ENCODE measurements around the gene EIF4G1.
A peak's percentile ranks its signal among the peaks of the same experiment; 100 is the strongest.

Gene EIF4G1

DNA sequence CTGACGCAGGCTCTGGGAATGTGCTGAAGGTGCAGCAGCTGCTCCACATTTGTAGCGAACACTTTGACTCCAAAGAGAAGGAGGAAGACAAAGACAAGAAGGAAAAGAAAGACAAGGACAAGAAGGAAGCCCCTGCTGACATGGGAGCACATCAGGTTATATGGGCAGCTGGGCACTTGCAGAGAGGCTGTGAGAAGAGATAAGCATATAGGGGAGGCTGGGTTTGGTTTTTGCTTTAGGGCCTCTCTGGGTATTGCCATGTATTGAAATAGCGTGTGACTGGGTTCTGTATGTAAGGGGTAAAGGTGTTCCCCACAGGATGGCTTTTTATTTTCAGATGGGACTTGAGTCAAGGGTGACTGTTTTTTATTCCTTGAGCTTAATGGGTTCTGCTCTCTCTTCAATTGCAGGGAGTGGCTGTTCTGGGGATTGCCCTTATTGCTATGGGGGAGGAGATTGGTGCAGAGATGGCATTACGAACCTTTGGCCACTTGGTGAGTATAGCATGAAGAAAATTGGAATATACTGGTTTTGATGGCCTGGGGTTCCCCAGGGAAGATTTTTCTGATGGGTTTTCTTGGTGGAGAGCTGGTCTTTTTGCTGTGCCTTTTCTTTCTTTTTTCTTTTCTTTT lies 7.9 kb upstream of the EIF4G1 start:
- DNase-seq, result no peak

DNA sequence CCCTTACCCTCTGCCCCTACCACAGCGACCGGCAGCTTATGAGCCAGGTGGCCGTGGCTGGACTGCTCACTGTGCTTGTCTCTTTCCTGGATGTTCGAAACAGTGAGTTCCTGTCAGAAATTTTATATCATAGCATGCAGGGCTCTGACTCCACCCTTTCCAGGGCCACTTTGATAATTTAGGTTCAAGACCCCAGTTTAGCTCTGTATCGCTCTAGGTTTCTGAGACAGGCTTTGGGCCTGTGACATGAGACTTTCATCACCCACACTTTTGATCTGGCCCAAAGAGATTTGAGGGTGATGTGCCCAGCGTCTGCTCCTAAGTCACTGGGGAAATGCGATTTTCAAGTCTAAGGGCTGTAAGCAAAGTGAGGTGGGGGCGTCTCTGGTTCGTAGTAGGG lies 6.5 kb upstream of the EIF4G1 start:
- DNase-seq, result no peak

- DNase-seq, result no peak
Observed at GRCh38 chr3:184308744-184309143, 5.7 kb upstream of the EIF4G1 start.

DNA sequence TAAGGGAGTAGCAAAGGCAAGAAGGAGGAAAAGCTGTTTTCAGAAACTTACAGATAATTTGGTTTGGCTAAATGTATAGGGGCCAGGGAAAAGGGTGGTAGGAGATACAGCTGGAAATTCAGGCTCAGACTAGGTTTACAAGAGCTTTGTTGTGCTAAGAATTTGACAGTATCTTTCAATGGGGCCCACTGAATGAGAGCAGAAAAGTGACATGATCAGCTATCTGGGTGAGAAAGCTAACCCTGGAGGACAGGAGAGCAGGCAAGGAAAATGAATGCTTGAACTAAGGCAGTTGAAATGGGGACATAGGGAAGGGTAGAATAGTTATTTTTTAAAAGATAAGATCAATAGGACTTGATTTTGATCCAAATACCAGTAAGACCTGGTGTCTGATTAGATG lies 2.8 kb upstream of the EIF4G1 start:
- DNase-seq, result no peak

DNA sequence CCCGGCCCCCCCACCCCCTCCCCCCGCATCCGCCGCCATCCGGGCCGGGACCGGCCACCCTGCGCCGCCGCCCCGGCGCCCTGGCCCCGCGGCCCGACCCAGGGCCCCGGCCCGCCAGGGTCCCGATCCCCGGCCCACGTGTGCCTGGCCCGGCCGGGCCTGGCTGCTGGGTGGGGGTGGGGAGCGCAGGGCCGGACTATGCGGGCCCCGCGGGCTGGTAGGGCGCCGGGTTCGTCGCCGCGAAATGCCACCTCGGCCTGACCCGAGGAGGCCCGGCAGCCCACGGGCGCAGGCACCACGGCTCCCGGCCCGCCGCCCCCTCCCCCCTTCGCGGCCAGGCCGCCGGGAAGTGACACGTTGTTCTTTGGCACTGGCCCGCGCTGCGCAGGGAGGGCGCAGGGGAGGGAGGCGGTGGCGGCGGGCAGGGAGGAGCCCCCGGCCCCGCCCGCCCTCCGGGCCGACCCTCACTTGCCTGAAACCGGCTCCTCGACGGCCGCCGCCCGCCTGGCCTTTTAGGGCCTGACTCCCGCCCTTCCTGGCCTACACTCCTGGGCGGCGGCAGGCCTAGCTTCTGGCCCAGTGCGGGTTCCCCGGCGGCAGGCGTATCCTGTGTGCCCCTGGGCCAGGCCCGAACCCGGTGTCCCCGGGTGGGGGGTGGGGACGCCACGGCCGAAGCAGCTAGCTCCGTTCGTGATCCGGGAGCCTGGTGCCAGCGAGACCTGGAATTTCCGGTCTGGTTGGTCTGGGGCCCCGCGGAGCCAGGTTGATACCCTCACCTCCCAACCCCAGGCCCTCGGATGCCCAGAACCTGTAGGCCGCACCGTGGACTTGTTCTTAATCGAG lies 515 bp downstream of the EIF4G1 start:
- peak in 1 of 2 experiments; percentile 53 for DNase-seq

DNA sequence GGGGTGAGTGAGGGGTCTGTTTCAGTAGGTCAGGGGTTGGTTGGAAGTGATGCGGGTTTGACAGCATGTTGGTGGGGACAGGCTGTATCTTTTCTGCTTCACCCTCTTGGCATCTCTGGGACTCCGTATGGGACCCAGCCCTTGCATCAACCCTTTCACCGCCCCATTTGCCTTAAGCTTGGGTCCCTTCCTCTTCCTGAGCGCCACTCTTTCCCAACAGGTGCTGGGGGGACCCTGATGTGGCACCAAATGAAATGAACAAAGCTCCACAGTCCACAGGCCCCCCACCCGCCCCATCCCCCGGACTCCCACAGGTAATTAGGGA lies 1.1 kb downstream of the EIF4G1 start:
- no peak for DNase-seq

- DNase-seq, result no peak
Observed at GRCh38 chr3:184315871-184316661, 1.7 kb downstream of the EIF4G1 start.

DNA sequence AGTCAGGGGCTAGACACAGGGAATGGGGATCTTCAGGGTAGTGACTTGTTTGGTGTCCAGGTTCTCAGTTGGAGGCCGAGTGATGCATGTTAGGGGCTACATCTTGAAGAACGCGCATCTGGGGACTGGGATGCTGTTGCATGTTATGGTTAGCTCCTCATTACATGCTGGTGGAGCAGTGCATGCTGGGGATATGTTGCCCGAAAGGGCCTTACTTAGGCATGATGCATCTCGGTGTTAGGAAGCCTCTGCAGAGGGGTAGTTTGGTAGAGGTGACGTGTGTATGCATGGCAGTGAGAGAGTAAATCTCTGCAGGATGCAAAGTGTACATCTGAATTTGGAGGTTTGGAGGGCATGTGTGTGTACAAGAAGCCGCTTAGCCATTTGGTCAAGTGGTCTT lies 2.4 kb downstream of the EIF4G1 start:
- DNase-seq, result no peak

DNA sequence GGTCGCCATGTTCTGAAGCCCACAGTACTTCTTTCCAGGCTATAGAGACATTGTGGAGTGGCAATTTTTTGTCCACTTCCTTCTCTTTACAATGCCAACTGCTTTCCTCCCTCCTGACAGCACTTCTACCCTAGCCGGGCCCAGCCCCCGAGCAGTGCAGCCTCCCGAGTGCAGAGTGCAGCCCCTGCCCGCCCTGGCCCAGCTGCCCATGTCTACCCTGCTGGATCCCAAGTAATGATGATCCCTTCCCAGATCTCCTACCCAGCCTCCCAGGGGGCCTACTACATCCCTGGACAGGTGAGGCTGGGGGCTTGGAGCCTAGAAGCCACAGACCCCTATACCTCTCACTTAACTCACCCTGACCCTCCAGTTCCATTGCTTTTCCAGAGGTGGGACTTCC lies 2.8 kb downstream of the EIF4G1 start:
- no peak for DNase-seq

GRCh38 chr3:184320104-184320445 lies 5.7 kb downstream of the EIF4G1 start:
- DNase-seq, result no peak

GRCh38 chr3:184321666-184322065 lies 7.3 kb downstream of the EIF4G1 start:
- DNase-seq, result no peak

- DNase-seq, result no peak
Observed at GRCh38 chr3:184322731-184323487, 8.5 kb downstream of the EIF4G1 start.

DNA sequence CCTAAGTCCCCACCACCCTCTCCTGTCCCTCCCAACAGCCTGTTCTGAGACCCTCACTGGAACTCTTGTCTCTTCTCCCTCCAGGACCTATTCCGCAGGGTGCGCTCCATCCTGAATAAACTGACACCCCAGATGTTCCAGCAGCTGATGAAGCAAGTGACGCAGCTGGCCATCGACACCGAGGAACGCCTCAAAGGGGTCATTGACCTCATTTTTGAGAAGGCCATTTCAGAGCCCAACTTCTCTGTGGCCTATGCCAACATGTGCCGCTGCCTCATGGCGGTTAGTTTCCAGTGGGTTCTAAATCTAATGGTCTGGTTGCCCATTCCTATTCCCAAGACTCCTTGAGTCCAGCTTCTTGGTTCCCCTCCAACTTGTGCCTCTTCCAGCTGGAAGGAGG lies 9.3 kb downstream of the EIF4G1 start:
- DNase-seq, result no peak

- no peak for DNase-seq
Observed at GRCh38 chr3:184325269-184325668, 10.9 kb downstream of the EIF4G1 start.

- DNase-seq, result no peak
Observed at GRCh38 chr3:184325715-184326369, 11.4 kb downstream of the EIF4G1 start.

- no peak for DNase-seq
Observed at GRCh38 chr3:184327171-184327570, 12.8 kb downstream of the EIF4G1 start.

GRCh38 chr3:184328516-184328915 lies 14.1 kb downstream of the EIF4G1 start:
- no peak for DNase-seq

DNA sequence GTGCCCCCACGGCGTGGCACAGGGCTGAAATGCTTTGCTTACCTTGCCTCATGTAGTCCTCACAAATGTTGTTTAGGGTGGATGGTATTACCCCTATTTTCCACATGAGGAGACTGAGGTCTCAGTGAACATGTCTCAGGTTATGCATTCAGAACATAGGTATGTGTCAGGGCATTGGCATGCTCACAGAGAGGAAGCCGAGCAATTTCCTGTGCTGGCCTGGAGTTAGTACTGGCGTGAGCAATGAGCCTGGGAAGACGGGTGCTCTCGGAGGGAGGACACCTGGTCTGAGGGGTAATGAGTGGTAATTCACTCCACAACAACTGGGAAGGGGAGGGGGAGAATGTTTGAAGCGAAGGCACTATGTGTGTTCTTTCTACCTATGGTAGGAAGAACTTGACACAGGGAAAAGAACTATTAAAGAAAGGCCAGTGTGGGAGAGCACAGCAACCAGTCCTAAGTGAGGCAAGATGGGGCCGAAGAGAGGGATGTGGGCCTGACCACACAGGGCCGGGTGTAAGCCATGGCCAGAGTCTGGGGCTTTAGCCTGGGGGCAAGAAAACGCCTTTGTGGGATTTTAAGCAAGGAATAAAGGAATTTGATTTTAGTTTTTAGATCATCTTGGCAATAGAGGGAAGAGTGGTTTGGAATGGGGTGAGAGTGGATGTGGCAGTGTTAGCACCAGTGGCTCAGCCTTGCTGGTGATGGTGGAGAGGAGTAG lies 18.1 kb downstream of the EIF4G1 start:
- no peak for DNase-seq

DNA sequence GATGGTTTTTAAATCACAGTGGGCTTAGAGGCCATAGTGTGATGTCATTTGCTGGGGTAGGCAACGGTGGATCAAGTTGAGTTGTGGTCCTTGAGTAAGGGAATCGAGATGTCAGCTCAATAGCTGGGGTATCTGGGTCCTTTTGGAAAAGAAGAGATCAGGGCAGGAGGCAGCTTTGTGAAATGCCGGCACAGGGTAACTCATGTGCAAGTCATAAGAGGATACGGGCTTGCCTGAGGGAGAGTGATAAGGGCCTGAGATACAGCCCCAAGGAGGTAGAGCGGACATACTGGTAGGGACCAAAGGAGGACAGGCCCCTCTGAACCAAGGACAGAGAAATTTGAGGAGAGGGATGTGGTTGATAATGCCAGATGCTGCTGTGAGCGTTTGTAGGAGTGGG lies 18.8 kb downstream of the EIF4G1 start:
- DNase-seq, result no peak

GRCh38 chr3:184333700-184334099 lies 19.3 kb downstream of the EIF4G1 start:
- DNase-seq, result no peak

DNA sequence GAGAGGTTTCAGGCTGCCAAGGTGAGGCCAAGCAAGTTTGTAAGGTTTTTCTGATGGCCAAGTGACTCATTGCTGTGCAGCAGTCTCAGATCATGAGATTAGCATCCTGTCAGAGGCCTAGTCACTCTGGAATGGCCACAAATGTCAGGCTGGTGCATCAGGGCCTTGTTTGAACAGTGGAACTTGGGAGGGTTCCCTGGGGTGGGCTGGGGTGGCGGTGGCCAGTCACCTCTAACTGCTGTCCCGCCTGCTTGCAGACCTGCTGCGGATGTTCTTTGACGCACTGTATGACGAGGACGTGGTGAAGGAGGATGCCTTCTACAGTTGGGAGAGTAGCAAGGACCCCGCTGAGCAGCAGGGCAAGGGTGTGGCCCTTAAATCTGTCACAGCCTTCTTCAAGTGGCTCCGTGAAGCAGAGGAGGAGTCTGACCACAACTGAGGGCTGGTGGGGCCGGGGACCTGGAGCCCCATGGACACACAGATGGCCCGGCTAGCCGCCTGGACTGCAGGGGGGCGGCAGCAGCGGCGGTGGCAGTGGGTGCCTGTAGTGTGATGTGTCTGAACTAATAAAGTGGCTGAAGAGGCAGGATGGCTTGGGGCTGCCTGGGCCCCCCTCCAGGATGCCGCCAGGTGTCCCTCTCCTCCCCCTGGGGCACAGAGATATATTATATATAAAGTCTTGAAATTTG lies 20.2 kb downstream of the EIF4G1 start:
- no peak for DNase-seq

DNA sequence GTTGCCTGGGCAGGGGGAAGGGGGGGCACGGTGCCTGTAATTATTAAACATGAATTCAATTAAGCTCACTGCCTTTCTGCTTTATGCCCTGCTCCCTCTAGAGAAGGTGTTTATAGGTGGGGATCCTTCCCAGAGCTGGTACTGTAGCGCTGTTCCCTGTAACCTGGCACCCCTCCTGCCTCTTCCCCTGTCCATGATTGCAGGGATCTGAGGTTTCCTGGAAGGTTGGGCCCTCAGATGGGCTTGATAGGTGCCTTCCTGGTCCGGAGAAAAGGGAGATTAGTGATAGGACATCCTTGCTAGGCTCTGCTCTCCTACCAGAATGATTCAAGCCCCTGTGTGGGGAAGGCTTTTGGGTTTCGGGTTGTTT lies 20.9 kb downstream of the EIF4G1 start:
- no peak for DNase-seq
